LNCAP (cell line): ENCODE measurements around the gene COQ9.

Experiments used
- TF ChIP-seq, protein P1 (sequence below): fragments of 450-650 bp; IDR thresholded peaks from 2 replicates; pipeline ENCODE4 v1.5.1; 2017; ENCODE audit warnings: mild to moderate bottlenecking

COQ9 gene, protein sequence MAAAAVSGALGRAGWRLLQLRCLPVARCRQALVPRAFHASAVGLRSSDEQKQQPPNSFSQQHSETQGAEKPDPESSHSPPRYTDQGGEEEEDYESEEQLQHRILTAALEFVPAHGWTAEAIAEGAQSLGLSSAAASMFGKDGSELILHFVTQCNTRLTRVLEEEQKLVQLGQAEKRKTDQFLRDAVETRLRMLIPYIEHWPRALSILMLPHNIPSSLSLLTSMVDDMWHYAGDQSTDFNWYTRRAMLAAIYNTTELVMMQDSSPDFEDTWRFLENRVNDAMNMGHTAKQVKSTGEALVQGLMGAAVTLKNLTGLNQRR

DNA sequence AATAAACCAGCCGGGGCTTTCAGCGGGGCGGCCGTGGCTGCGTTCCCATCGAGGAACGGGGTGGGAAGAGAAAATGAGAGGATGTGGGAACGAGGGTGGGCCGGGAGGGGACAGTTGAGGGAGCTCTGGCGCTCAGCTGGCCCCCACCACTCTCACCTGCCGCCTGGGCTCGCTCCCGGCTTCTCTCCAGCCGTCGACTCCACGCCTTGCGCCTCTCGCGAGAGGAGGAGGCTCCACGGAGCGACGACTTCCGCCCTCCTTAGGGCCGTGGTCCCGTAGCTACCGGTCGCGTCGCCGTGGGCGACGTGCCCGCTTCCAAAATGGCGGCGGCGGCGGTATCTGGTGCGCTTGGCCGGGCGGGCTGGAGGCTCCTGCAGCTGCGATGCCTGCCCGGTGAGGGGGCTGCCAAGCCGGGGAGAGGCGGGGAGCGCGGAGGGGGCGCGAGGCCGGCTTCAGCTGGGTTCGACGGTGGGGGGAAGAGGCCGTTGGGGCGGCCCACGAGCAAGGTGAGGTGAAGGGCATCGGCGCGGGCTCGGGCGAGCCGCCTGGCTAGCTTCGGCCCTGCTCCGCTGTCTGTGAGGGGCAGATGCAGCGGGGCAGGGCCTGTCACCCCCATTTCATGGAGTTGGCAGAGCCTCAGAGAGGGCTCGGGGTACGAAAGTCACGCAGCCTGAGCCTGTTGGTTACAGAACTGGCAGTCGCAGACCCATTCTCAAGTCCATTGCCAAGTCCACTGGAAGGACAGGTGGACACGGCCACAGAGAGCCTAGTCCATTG lies at the start of gene COQ9, which contains the start of gene CIAPIN1:
Gene COQ9, plus strand, starts transcription at position 294 of the 777 bp plus-strand sequence. Its CDS starts 27 bp downstream, at position 321.
Gene CIAPIN1, minus strand, starts transcription at position 200 of the 777 bp plus-strand sequence. CDS start 6,457 bp downstream, outside the sequence.
- TF ChIP-seq, protein P1, sequence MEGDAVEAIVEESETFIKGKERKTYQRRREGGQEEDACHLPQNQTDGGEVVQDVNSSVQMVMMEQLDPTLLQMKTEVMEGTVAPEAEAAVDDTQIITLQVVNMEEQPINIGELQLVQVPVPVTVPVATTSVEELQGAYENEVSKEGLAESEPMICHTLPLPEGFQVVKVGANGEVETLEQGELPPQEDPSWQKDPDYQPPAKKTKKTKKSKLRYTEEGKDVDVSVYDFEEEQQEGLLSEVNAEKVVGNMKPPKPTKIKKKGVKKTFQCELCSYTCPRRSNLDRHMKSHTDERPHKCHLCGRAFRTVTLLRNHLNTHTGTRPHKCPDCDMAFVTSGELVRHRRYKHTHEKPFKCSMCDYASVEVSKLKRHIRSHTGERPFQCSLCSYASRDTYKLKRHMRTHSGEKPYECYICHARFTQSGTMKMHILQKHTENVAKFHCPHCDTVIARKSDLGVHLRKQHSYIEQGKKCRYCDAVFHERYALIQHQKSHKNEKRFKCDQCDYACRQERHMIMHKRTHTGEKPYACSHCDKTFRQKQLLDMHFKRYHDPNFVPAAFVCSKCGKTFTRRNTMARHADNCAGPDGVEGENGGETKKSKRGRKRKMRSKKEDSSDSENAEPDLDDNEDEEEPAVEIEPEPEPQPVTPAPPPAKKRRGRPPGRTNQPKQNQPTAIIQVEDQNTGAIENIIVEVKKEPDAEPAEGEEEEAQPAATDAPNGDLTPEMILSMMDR, result no peak

DNA sequence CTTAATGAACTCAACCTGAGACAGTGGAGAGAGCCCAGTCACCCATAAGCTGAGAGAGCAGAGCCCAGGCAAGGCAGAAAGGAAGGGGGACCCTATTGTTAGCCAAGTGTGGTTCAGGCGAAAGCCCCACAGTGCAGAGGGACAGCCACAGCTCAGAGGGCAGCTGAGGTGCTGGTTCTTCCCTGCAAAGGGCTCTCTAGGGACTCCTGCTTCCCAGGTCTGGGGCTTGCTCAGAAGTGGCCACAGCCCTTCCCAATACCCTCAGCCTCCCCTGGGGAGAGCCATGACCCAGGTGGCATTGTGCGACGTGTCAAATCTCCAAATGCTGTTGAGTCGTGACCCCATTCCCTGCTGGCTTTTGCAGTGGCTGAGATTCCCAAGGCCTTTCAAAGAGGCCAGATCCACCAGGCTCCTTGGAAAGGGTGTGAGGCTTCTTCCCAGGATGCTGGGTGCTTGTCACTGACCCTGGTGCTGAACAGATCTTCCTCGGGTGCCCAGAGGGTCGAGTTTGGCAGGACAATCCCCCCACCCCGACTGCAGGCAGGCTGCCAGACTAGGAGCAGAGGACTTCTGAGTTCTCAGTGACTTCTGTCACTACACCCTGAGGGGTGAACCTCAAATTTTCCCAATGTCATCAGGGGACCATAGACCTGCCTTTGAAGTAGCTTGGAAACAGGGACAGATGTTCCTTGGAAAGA lies 45.2 kb upstream of the COQ9 start:
- TF ChIP-seq, protein P1, result no peak

DNA sequence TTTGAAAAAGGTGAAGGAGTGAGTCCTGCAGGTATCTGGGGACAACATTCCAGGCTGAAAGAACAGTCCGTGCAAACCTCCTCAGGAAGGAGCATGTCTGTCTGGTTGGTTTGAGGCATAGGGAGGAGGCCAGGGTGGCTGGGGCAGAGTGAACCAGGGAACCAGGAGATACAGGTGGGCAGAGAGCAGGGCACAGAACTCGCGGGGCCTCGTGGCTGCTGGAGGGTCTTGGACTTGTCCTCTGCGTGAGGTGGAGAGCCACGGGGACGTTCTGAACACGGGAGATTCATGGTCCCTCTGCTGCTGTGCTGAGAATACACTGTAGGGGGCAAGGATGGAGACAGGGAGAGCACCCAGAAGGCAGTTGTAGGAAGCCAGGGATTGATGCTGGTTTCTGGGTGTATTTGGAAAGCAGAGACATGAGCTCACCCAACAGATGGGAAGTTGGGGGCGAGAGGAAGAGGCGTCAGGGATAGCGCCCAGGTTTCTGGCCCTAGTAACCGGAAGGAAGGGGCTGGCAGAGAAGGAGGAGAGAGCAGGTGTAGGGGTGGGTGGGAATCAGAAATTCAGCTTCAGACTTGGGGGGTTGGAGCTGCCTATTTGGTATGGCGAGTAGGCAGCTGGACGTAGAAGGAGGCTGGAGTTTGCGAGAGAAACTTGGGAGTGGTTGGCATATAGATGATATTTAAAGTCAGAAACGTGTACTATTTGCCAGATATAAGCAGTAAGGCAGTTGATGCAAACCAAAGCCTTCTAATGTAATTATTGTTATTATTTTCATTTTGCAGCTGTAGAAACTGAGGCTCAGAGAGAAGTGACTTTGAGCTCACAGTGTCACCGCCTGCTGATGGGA lies 43.1 kb upstream of the COQ9 start, which contains the start of gene CCL17:
Gene CCL17, plus strand, starts transcription at position 803 of the 853 bp plus-strand sequence. CDS start 9,166 bp downstream, outside the sequence.
- TF ChIP-seq, protein P1, result no peak

- TF ChIP-seq, protein P1, result no peak
Observed at GRCh38 chr16:57405097-57405496, 42.2 kb upstream of the COQ9 start.

- TF ChIP-seq, protein P1, result no peak
Observed at GRCh38 chr16:57406881-57407280, 40.4 kb upstream of the COQ9 start.

GRCh38 chr16:57407521-57408353 lies 39.5 kb upstream of the COQ9 start:
- TF ChIP-seq, protein P1, result no peak
